Type B pancreatic cell (in vitro differentiated cells): ENCODE results near the gene TM9SF2. TPM values are rescaled to one million over a fixed set of nuclear protein-coding genes. Genes with fewer than 3 reads are reported as not detected.

ENCODE experiments used
- DNase-seq: peaks from one replicate; pipeline ENCODE4 v3.0.0; 2021; ENCODE audit warnings: mixed read lengths; ENCODE audit not compliant: unreplicated experiment; ENCODE audit errors: extremely low spot score
- H3K27ac Mint-ChIP-seq: 2 replicates; pipeline ENCODE4 v1.8.0; 2021; ENCODE audit warnings: mild to moderate bottlenecking, mixed read lengths
- H3K27me3 Mint-ChIP-seq: 2 replicates; pipeline ENCODE4 v1.8.0; 2021; ENCODE audit warnings: mixed read lengths
- H3K36me3 Mint-ChIP-seq: 2 replicates; pipeline ENCODE4 v1.8.0; 2021; ENCODE audit warnings: mixed read lengths
- H3K4me1 Mint-ChIP-seq: one replicate; pipeline ENCODE4 v1.8.0; 2021; ENCODE audit warnings: mixed read lengths; ENCODE audit not compliant: unreplicated experiment
- H3K4me3 Mint-ChIP-seq: 2 replicates; pipeline ENCODE4 v1.8.0; 2021; ENCODE audit warnings: mild to moderate bottlenecking, mixed read lengths
- H3K9me3 Mint-ChIP-seq: 2 replicates; pipeline ENCODE4 v1.8.0; 2021; ENCODE audit warnings: mixed read lengths
- CTCF ChIP-seq: fragments of 200-600 bp; sonication (generic); conservative IDR thresholded peaks from 2 replicates; pipeline ENCODE4 v1.5.0; 2021; ENCODE audit warnings: antibody characterized with exemption, mild to moderate bottlenecking
- total RNA-seq: library from RNA; stranded (reverse); gene quantifications from 2 replicates; pipeline ENCODE4 v1.2.1, GENCODE V29; 2021; ENCODE audit warnings: low replicate concordance

Gene TM9SF2
- total RNA-seq, 1 donor from 2014 or later: 113 TPM

- Mint-ChIP-seq H3K27ac (peak overlapping the region; percentile 90), H3K9me3 (no peaks in the 10 kb centered on the region)
- TF ChIP-seq CTCF: no peak
Measured at GRCh38 chr13:99605420-99606323, 104.4 kb downstream of the TM9SF2 start.

GRCh38 chr13:99606324-99607066, 105.2 kb downstream of the TM9SF2 start, which contains the start of gene CLYBL:
TSS of gene CLYBL (plus strand) at chr13:99606690.
- Mint-ChIP-seq H3K27ac (peak within 1 kb of the TSS; percentile 90), H3K27me3 (peaks cover 9% of the 10 kb centered on the region), H3K4me1 (peaks cover 16% of the 10 kb centered on the region), H3K36me3 (peaks cover 4% of the 10 kb centered on the region), H3K9me3 (no peaks in the 10 kb centered on the region), H3K4me3 (peak within 1 kb of the TSS; percentile 90)
- DNase-seq: peak; percentile 91
- no peak for TF ChIP-seq CTCF

More at GRCh38 chr13:99605420-99606323, 104.4 kb downstream of the TM9SF2 start:
- no peak for DNase-seq
- Mint-ChIP-seq H3K4me1 (peaks cover 12% of the 10 kb centered on the region), H3K4me3 (peak overlapping the region; percentile 90), H3K27me3 (peaks cover 13% of the 10 kb centered on the region), H3K36me3 (peaks cover 4% of the 10 kb centered on the region)

GRCh38 chr13:99608345-99608744, 107.1 kb downstream of the TM9SF2 start:
- Mint-ChIP-seq H3K36me3 (peaks cover 4% of the 10 kb centered on the region), H3K4me1 (peaks cover 18% of the 10 kb centered on the region), H3K27me3 (peaks cover 3% of the 10 kb centered on the region), H3K9me3 (no peaks in the 10 kb centered on the region), H3K27ac (peak overlapping the region; percentile 2), H3K4me3 (peak overlapping the region; percentile 18)
- TF ChIP-seq CTCF: no peak
- no peak for DNase-seq

- peaks cover 4% of the 10 kb centered on the region for H3K36me3 Mint-ChIP-seq
- TF ChIP-seq CTCF: peak; percentile 51
- peaks cover 18% of the 10 kb centered on the region for H3K4me1 Mint-ChIP-seq
- H3K27ac Mint-ChIP-seq: no peak overlapping the region
- no peaks in the 10 kb centered on the region for H3K9me3 Mint-ChIP-seq
- no peak overlapping the region for H3K4me3 Mint-ChIP-seq
- DNase-seq: no peak
- H3K27me3 Mint-ChIP-seq: no peaks in the 10 kb centered on the region
Measured at GRCh38 chr13:99610702-99611289, 109.5 kb downstream of the TM9SF2 start.

Other genes with a start within 250 kb of the TM9SF2 start
- not detected in 2 replicates for gene GPR18, start 243.1 kb upstream of the TM9SF2 start, total RNA-seq
- not detected in 2 replicates for gene GPR183, start 194.1 kb upstream of the TM9SF2 start, total RNA-seq
- 7.2 and 19.6 TPM in 2 replicates for gene CLYBL, start 105.2 kb downstream of the TM9SF2 start, total RNA-seq